ENCODE measurements around the gene RASL10B.

Gene RASL10B

GRCh38 chr17:35766489-35766877 is 35.0 kb downstream of the RASL10B start:
- DNase-seq, result no peak

- peak in 1 of 2 experiments; percentile 20 for DNase-seq
Measured at GRCh38 chr17:35766903-35767510, 35.6 kb downstream of the RASL10B start.

- DNase-seq, result no peak
Measured at GRCh38 chr17:35768797-35769196, 37.4 kb downstream of the RASL10B start.

- no peak for DNase-seq
Measured at GRCh38 chr17:35769895-35770486, 38.6 kb downstream of the RASL10B start.

GRCh38 chr17:35773129-35773528 is 41.7 kb downstream of the RASL10B start:
- DNase-seq, result no peak

GRCh38 chr17:35773679-35774425 is 42.4 kb downstream of the RASL10B start:
- DNase-seq, result no peak

GRCh38 chr17:35774499-35774898 is 43.1 kb downstream of the RASL10B start:
- no peak for DNase-seq

GRCh38 chr17:35775039-35775438 is 43.6 kb downstream of the RASL10B start:
- no peak for DNase-seq

GRCh38 chr17:35775583-35775982 is 44.1 kb downstream of the RASL10B start:
- DNase-seq, result no peak

GRCh38 chr17:35778641-35779196 is 47.3 kb downstream of the RASL10B start:
- no peak for DNase-seq

- DNase-seq, result no peak
Measured at GRCh38 chr17:35780950-35781349, 49.5 kb downstream of the RASL10B start.

GRCh38 chr17:35784895-35785294 is 53.5 kb downstream of the RASL10B start:
- no peak for DNase-seq

- no peak for DNase-seq
Measured at GRCh38 chr17:35786941-35787432, 55.5 kb downstream of the RASL10B start.

GRCh38 chr17:35788477-35789368 is 57.3 kb downstream of the RASL10B start:
- no peak for DNase-seq

- DNase-seq, result no peak
Measured at GRCh38 chr17:35790841-35791240, 59.4 kb downstream of the RASL10B start.

GRCh38 chr17:35791681-35792350 is 60.4 kb downstream of the RASL10B start:
- DNase-seq, result no peak

All from NCI-H526 (cell line).